ENCODE results near the gene NRXN3.

Gene NRXN3

DNA sequence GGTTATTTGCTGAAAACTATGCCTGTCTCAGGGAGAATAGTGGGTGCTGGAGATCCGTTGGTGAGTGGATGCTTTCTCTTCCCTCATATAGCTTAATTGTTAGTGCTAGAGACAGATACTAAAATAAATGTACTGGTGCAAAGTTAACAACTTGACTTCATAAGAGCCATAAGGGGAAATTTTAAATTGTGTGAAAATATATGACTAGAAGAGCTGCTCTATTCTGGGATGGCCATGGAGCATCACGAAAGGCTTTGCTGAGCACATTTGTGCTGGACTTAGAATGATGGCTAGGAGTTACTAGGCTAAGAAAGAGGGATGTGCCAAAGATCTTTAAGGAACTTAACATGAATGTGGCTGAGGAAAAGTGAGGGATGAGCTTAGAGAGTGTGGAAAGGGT is 668.8 kb downstream of the NRXN3 start:
- Histone ChIP-seq H3K4me3 (ENCODE audit: insufficient read depth, low read length, poor library complexity, severe bottlenecking) (no peak overlapping the region), H3K27ac (ENCODE audit: low read depth, low read length) (no peak overlapping the region), H3K79me2 (ENCODE audit: insufficient read depth, low read length) (no peaks in the 10 kb centered on the region), H3K9me3 (ENCODE audit: insufficient read depth, low read length) (no peaks in the 10 kb centered on the region), H3K4me2 (ENCODE audit: low read depth, low read length, poor library complexity, severe bottlenecking) (no peak overlapping the region), H3K36me3 (ENCODE audit: low read length) (no peaks in the 10 kb centered on the region), H3F3A (ENCODE audit: insufficient read depth) (no peaks in the 10 kb centered on the region), H4K20me1 (ENCODE audit: low read depth, low read length) (no peaks in the 10 kb centered on the region), H3K27me3 (ENCODE audit: low read length) (no peaks in the 10 kb centered on the region), H3K9me2 (replicated peaks; ENCODE audit: insufficient read depth, low read length) (no peaks in the 10 kb centered on the region), H3K9ac (ENCODE audit: low read length) (no peak overlapping the region), H2AFZ (ENCODE audit: low read depth, low read length, severe bottlenecking) (no peak overlapping the region)
- TF ChIP-seq, protein P1, sequence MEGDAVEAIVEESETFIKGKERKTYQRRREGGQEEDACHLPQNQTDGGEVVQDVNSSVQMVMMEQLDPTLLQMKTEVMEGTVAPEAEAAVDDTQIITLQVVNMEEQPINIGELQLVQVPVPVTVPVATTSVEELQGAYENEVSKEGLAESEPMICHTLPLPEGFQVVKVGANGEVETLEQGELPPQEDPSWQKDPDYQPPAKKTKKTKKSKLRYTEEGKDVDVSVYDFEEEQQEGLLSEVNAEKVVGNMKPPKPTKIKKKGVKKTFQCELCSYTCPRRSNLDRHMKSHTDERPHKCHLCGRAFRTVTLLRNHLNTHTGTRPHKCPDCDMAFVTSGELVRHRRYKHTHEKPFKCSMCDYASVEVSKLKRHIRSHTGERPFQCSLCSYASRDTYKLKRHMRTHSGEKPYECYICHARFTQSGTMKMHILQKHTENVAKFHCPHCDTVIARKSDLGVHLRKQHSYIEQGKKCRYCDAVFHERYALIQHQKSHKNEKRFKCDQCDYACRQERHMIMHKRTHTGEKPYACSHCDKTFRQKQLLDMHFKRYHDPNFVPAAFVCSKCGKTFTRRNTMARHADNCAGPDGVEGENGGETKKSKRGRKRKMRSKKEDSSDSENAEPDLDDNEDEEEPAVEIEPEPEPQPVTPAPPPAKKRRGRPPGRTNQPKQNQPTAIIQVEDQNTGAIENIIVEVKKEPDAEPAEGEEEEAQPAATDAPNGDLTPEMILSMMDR (IDR thresholded peaks at IDR 0.05; ENCODE audit: insufficient read depth, low read length, poor library complexity, severe bottlenecking): no peak
- no peak for TF ChIP-seq EZH2phosphoT487 (conservative IDR thresholded peaks at IDR 0.05; ENCODE audit: low read length)

GRCh38 chr14:78840898-78841297 is 670.7 kb downstream of the NRXN3 start:
- no peak for TF ChIP-seq EZH2phosphoT487 (conservative IDR thresholded peaks at IDR 0.05; ENCODE audit: low read length)
- TF ChIP-seq, protein P1 (IDR thresholded peaks at IDR 0.05; ENCODE audit: insufficient read depth, low read length, poor library complexity, severe bottlenecking): no peak
- no peaks in the 10 kb centered on the region for H3K9me2 ChIP-seq (replicated peaks; ENCODE audit: insufficient read depth, low read length)
- H3K36me3 ChIP-seq (ENCODE audit: low read length): no peaks in the 10 kb centered on the region
- H3K9me3 ChIP-seq (ENCODE audit: insufficient read depth, low read length): no peaks in the 10 kb centered on the region
- no peaks in the 10 kb centered on the region for H3F3A ChIP-seq (ENCODE audit: insufficient read depth)
- no peak overlapping the region for H3K4me3 ChIP-seq (ENCODE audit: insufficient read depth, low read length, poor library complexity, severe bottlenecking)
- no peaks in the 10 kb centered on the region for H3K79me2 ChIP-seq (ENCODE audit: insufficient read depth, low read length)
- H3K27ac ChIP-seq (ENCODE audit: low read depth, low read length): no peak overlapping the region
- no peaks in the 10 kb centered on the region for H3K27me3 ChIP-seq (ENCODE audit: low read length)
- no peak overlapping the region for H3K4me2 ChIP-seq (ENCODE audit: low read depth, low read length, poor library complexity, severe bottlenecking)
- no peak overlapping the region for H3K9ac ChIP-seq (ENCODE audit: low read length)
- H2AFZ ChIP-seq (ENCODE audit: low read depth, low read length, severe bottlenecking): no peak overlapping the region
- no peaks in the 10 kb centered on the region for H4K20me1 ChIP-seq (ENCODE audit: low read depth, low read length)

DNA sequence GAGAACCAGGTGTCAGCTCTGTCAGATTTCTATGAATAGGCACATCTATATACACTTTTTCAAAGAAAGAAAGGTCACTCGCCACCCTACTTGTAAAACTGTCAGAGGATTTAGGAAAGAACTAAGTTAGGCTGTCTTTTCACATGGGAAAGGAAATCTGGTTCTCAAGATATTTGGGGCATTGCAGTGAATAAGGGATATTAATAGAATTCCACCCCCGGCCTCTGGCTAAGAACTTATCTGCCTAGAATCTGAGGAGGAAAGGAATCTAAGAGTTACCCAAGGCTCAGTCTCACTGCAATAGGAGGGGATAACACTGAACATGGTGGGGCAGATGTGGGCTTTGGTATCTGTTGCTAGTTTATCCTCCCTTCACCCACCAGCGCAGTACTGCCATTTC is 677.6 kb downstream of the NRXN3 start:
- Histone ChIP-seq H4K20me1 (ENCODE audit: low read depth, low read length) (no peaks in the 10 kb centered on the region), H3K27me3 (ENCODE audit: low read length) (no peaks in the 10 kb centered on the region), H3K9me2 (replicated peaks; ENCODE audit: insufficient read depth, low read length) (no peaks in the 10 kb centered on the region), H3K9me3 (ENCODE audit: insufficient read depth, low read length) (no peaks in the 10 kb centered on the region), H3K4me2 (ENCODE audit: low read depth, low read length, poor library complexity, severe bottlenecking) (no peak overlapping the region), H2AFZ (ENCODE audit: low read depth, low read length, severe bottlenecking) (no peak overlapping the region), H3K36me3 (ENCODE audit: low read length) (no peaks in the 10 kb centered on the region), H3K4me3 (ENCODE audit: insufficient read depth, low read length, poor library complexity, severe bottlenecking) (no peak overlapping the region), H3K9ac (ENCODE audit: low read length) (no peak overlapping the region), H3K27ac (ENCODE audit: low read depth, low read length) (no peak overlapping the region), H3F3A (ENCODE audit: insufficient read depth) (no peaks in the 10 kb centered on the region), H3K79me2 (ENCODE audit: insufficient read depth, low read length) (no peaks in the 10 kb centered on the region)
- no peak for TF ChIP-seq EZH2phosphoT487 (conservative IDR thresholded peaks at IDR 0.05; ENCODE audit: low read length)
- TF ChIP-seq, protein P1 (IDR thresholded peaks at IDR 0.05; ENCODE audit: insufficient read depth, low read length, poor library complexity, severe bottlenecking): no peak
